Transverse colon (tissue), 4 donors: ENCODE results near the gene NDRG3. TPM values are rescaled to one million over a fixed set of nuclear protein-coding genes. Genes with fewer than 3 reads are reported as not detected.
"Not testable (repeated sequence)": the region's sequence is repeated elsewhere in the genome, so short reads cannot be mapped to it uniquely, and the experiment has no call there.

Experiments
- DNase-seq: peaks from one replicate; pipeline ENCODE4 v3.0.0-alpha.2; 2019
- H3K27ac ChIP-seq, 4 donors: fragments of 200-600 bp; sonication (generic); 2 replicates each; pipeline ENCODE4 v1.5.1; 2016 to 2018; ENCODE audit warnings: inconsistent platforms in 4 of 4
- H3K27me3 ChIP-seq: fragments of 200-600 bp; sonication (generic); 2 replicates; pipeline ENCODE4 v1.5.1; 2017; ENCODE audit warnings: inconsistent platforms
- H3K36me3 ChIP-seq, 4 donors: fragments of 200-600 bp; sonication (generic); 2 replicates each; pipeline ENCODE4 v1.5.1; 2017 to 2019; ENCODE audit warnings: inconsistent platforms in 4 of 4
- H3K4me1 ChIP-seq, 4 donors: fragments of 200-600 bp; sonication (generic); 2 replicates each; pipeline ENCODE4 v1.5.1; 2017 to 2020; ENCODE audit warnings: inconsistent platforms in 4 of 4
- H3K4me3 ChIP-seq, 4 donors: fragments of 200-600 bp; sonication (generic); 1 replicate in 1 of 4; 2 replicates in 3 of 4; pipeline versions ENCODE4 v1.5.1 to v1.6.1; 2017 to 2019; ENCODE audit warnings: inconsistent platforms in 4 of 4
- H3K9me3 ChIP-seq, 2 donors: fragments of 200-600 bp; sonication (generic); 2 replicates each; pipeline ENCODE4 v1.5.1; 2017 to 2019; ENCODE audit warnings: inconsistent platforms in 2 of 2
- CTCF ChIP-seq, 5 experiments: fragments of 200-600 bp in 3 of 5; fragments of 450-650 bp in 2 of 5; sonication (generic) in 3 of 5; IDR thresholded peaks; 1 replicate in 2 of 5; 2 replicates in 3 of 5; pipeline ENCODE4 v1.5.1; 2016 to 2017; ENCODE audit warnings: antibody characterized with exemption in 5 of 5, inconsistent platforms in 3 of 5, mild to moderate bottlenecking in 2 of 5, moderate library complexity in 1 of 5
- EP300 ChIP-seq: sonication (generic); formaldehyde crosslinking; IDR thresholded peaks from one replicate; pipeline ENCODE4 v1.6.1; 2017; ENCODE audit warnings: antibody characterized with exemption, low read depth
- POLR2A ChIP-seq: fragments of 450-650 bp; IDR thresholded peaks from one replicate; pipeline ENCODE4 v1.6.1; 2016; ENCODE audit warnings: antibody characterized with exemption, mild to moderate bottlenecking, moderate library complexity
- POLR2AphosphoS5 ChIP-seq, 3 donors: sonication (generic); formaldehyde crosslinking; IDR thresholded peaks; one replicate each; pipeline ENCODE4 v1.6.1; 2016; ENCODE audit warnings: antibody characterized with exemption in 3 of 3
- WGBS, 2 donors: methylation state at CpG; one replicate each; pipeline ENCODE4 v1.1.5; 2018; ENCODE audit warnings: low coverage in 1 of 2; 5-methylcytosine and 5-hydroxymethylcytosine counted together
- in situ Hi-C, 4 donors: fragments of 200-750 bp; cut with MboI; loops; one replicate each; pipeline versions ENCODE4 v1.15.0 to v1.15.1; 2017; ENCODE audit warnings: low sequenced_read_pairs in 3 of 4, low pct_ligation_motif_present in 1 of 4, low pct_unique_long_range_greater_than_20kb in 1 of 4
- intact Hi-C: fragments of 100-400 bp; cut with DNase I; formaldehyde crosslinking; loops from one replicate; pipeline ENCODE4 v1.15.1; 2023; ENCODE audit warnings: low total_unique reads
- total RNA-seq, 4 donors: library from RNA; depleted of rRNA; stranded (reverse); fragments of >200 nt; gene quantifications; one replicate each; pipeline ENCODE4 v1.1.0, GENCODE V29; 2016

The NDRG3 gene
- total RNA-seq, 4 donors from 2014 or later: 1.9 to 54.7 (median 33.1) TPM

DNA sequence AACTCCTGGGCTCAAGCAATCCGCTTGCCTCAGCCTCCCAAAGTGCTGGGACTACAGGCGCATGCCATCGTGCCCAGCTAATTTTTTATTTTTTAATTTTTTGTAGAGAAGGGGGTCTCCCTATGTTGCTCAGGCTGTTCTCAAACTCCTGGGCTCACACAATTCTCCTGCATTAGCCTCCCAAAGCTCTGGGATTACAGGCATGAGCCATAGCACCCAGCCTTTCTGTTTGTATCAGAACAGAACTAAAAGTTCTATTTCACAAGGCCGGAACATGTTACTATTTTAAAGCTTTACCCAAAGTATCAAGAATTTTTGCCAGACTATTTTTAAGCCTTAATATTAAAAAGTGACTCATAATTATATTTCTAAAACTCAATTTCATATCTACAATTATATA, 42.4 kb downstream of the NDRG3 start:
- TF ChIP-seq POLR2AphosphoS5 (IDR thresholded peaks at IDR 0.05): no peak
- no peak for TF ChIP-seq CTCF (IDR thresholded peaks at IDR 0.05)
- no peak for TF ChIP-seq POLR2A
- no peak for TF ChIP-seq EP300
- Histone ChIP-seq H3K4me1 (no peaks in the 10 kb centered on the region), H3K4me3 (no peak overlapping the region), H3K9me3 (no peaks in the 10 kb centered on the region), H3K36me3 (no peaks in the 10 kb centered on the region), H3K27ac (no peak overlapping the region), H3K27me3 (no peaks in the 10 kb centered on the region)
- in situ Hi-C loops: no loop called here
- WGBS, 2 donors: 92 to 99% methylated on average over 4 of the region's 4 CpGs
- intact Hi-C loops: no loop called here
- DNase-seq: no peak

DNA sequence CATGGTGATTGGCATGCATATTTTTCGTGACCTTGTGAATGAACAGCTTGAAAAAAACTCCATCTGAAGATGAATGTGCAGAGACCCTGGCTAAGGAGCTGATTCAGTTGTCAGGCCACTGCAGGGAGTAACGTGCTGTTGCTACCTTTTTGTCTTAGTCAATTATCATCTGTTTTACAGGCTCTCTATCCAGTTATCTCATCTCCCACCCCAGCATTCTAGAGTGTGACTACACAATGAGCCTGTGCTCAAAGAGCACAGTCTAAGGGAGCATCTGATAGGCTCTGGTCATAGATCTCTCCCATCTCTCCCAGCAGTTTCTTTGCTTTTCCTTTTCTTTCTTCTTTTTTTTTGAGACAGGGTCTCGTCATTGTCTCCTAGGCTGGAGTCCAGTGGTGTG, 45.5 kb downstream of the NDRG3 start:
- Histone ChIP-seq H3K4me3 (no peak overlapping the region), H3K9me3 (no peaks in the 10 kb centered on the region), H3K27ac (no peak overlapping the region), H3K4me1 (no peaks in the 10 kb centered on the region), H3K36me3 (no peaks in the 10 kb centered on the region), H3K27me3 (no peaks in the 10 kb centered on the region)
- DNase-seq: no peak
- intact Hi-C loops (no loop called here), in situ Hi-C loops (no loop called here)
- no peak for TF ChIP-seq POLR2A
- TF ChIP-seq EP300: no peak
- TF ChIP-seq CTCF (IDR thresholded peaks at IDR 0.05): no peak
- no peak for TF ChIP-seq POLR2AphosphoS5 (IDR thresholded peaks at IDR 0.05)
- WGBS, 2 donors: 88 to 90% methylated on average over 2 to 3 of the region's 3 CpGs

DNA sequence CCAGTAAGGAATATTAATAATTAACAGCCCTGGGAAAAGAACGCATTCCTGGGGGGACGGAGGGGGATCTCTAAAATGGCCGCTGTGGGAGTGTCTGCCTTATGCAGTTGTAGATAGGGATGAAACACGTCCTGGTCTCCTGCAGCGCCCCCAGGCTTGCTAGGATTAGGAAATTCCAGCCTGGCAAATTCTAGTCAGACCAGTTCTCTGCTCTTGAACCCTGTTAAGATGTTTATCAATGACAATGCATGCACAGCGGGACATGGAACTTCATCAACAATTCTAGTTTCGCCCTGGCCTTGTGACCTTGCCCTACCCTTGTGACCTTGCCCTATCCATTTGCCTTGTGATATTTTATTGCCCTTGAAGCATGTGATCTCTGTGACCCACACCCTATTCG, 50.4 kb downstream of the NDRG3 start:
- intact Hi-C loops, in situ Hi-C loops: not testable (repeated sequence)

GRCh38 chr20:36688630-36689029, 57.3 kb downstream of the NDRG3 start:
- 65 to 80% methylated on average over 4 to 7 of the region's 7 CpGs for WGBS, 2 donors
- no peak for TF ChIP-seq EP300
- no peak for TF ChIP-seq POLR2AphosphoS5 (IDR thresholded peaks at IDR 0.05)
- no peak for TF ChIP-seq POLR2A
- TF ChIP-seq CTCF (IDR thresholded peaks at IDR 0.05): no peak
- no peaks in the 10 kb centered on the region for H3K4me1 ChIP-seq
- H3K27me3 ChIP-seq: no peaks in the 10 kb centered on the region
- H3K27ac ChIP-seq: no peak overlapping the region
- DNase-seq: no peak
- no peaks in the 10 kb centered on the region for H3K9me3 ChIP-seq
- no peaks in the 10 kb centered on the region for H3K36me3 ChIP-seq
- H3K4me3 ChIP-seq: no peak overlapping the region
- intact Hi-C loops (no loop called here), in situ Hi-C loops (no loop called here)

More for the DNA sequence above, 50.4 kb downstream of the NDRG3 start:
- not testable (repeated sequence) for H3K4me1 ChIP-seq, H3K4me3 ChIP-seq, DNase-seq, H3K27ac ChIP-seq, H3K27me3 ChIP-seq, H3K36me3 ChIP-seq, H3K9me3 ChIP-seq
- 91 to 93% methylated on average over 6 to 8 of the region's 8 CpGs for WGBS, 2 donors

DNA sequence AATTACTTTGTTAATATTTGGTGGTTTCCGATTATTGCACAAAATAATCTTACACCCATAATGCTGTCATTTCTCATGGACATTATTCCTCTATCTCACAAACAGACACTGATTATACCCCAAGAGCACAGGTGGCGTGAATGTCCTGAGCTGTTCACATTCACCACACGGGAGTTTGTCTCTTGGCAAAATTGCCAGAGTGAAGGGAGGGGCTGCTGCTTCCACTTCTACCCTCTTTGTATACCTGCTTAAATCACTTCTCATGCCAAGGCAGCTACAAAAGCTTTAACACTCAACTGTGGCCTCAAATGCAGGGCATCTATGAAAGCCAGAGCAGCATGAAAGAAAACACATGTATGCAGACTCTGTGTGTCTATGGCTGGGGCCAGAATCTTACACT, 58.0 kb downstream of the NDRG3 start:
- DNase-seq: no peak
- 86 to 100% methylated on average over 1 to 3 of the region's 3 CpGs for WGBS, 2 donors
- Histone ChIP-seq H3K27me3 (no peaks in the 10 kb centered on the region), H3K36me3 (no peaks in the 10 kb centered on the region), H3K27ac (no peak overlapping the region), H3K4me3 (no peak overlapping the region), H3K4me1 (no peaks in the 10 kb centered on the region), H3K9me3 (no peaks in the 10 kb centered on the region)
- in situ Hi-C loops (no loop called here), intact Hi-C loops (no loop called here)
- TF ChIP-seq EP300 (no peak), POLR2A (no peak), POLR2AphosphoS5 (IDR thresholded peaks at IDR 0.05) (no peak), CTCF (IDR thresholded peaks at IDR 0.05) (no peak)
